NT2/D1 (cell line): ENCODE data around the gene KRT71.

Source experiments
- DNase-seq: peaks from one replicate; pipeline ENCODE4 v3.0.0-alpha.2; 2011; ENCODE audit warnings: low read depth, low spot score
- H3K27me3 ChIP-seq: 2 replicates; pipeline ENCODE4 v1.6.0; 2011; ENCODE audit warnings: mild to moderate bottlenecking; ENCODE audit not compliant: insufficient read length, insufficient read depth
- H3K36me3 ChIP-seq: 2 replicates; pipeline ENCODE4 v1.6.1; 2011; ENCODE audit warnings: mild to moderate bottlenecking, low read length, mixed read lengths; ENCODE audit not compliant: insufficient read depth, insufficient read length
- H3K4me1 ChIP-seq: 2 replicates; pipeline ENCODE4 v1.5.1; 2011; ENCODE audit not compliant: insufficient read depth, insufficient read length
- H3K4me3 ChIP-seq: 2 replicates; pipeline ENCODE4 v1.5.1; 2011; ENCODE audit warnings: low read depth; ENCODE audit not compliant: insufficient read length
- H3K9ac ChIP-seq: 2 replicates; pipeline ENCODE4 v1.6.0; 2011; ENCODE audit warnings: low read depth; ENCODE audit not compliant: insufficient read length
- H3K9me3 ChIP-seq: 2 replicates; pipeline ENCODE4 v1.5.1; 2011; ENCODE audit warnings: mild to moderate bottlenecking, low read length; ENCODE audit not compliant: insufficient read depth
- SUZ12 ChIP-seq: IDR thresholded peaks from 2 replicates; pipeline ENCODE4 v1.6.1; 2011; ENCODE audit not compliant: insufficient read length, insufficient read depth; ENCODE audit errors: extremely low read depth
- YY1 ChIP-seq: IDR thresholded peaks from 2 replicates; pipeline ENCODE4 v1.6.1; 2011; ENCODE audit not compliant: insufficient read length, insufficient read depth
- ZNF274 ChIP-seq: IDR thresholded peaks from 2 replicates; pipeline ENCODE4 v1.6.1; 2011; ENCODE audit warnings: mild to moderate bottlenecking, low read depth, low read length

KRT71 gene

DNA sequence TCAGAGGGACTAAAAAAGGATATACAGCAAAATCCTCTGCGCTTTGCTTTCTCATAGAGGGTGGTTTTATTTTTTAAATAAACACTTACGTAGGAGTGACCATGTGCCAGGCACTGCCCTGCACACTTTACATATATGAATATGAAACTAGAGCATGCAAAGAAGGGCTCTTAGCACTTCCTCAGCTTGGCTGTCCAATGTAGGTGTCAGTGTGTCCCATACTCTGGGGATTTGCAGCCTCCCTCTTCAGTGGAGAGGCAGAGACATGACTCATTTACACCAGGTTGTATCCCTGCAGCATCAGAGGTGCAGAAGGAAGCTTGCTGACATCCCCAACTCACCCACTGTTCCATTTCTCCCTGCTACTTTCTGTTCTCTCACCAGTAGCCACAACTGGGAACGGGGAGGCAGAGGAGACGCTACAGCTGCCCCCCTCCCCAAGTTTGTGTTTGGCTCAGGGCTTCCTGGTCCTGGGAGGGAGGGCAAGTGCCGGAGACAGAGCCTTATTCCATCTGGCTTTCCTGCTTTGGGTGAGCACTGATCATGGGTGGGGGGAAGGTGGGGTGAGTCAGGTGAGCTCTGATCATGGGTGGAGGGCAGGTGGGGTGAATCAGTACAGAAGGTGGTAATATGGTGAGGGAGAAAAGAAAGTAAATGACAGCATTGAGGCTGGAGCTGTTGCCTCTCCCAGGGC lies 27.9 kb downstream of the KRT71 start:
- Histone ChIP-seq H3K9me3 (no peaks in the 10 kb centered on the region), H3K27me3 (no peaks in the 10 kb centered on the region), H3K4me3 (no peak overlapping the region), H3K36me3 (no peaks in the 10 kb centered on the region), H3K9ac (no peak overlapping the region), H3K4me1 (peaks cover 25% of the 10 kb centered on the region)
- no peak for DNase-seq
- no peak for TF ChIP-seq ZNF274
- TF ChIP-seq YY1 = no peak
- no peak for TF ChIP-seq SUZ12

DNA sequence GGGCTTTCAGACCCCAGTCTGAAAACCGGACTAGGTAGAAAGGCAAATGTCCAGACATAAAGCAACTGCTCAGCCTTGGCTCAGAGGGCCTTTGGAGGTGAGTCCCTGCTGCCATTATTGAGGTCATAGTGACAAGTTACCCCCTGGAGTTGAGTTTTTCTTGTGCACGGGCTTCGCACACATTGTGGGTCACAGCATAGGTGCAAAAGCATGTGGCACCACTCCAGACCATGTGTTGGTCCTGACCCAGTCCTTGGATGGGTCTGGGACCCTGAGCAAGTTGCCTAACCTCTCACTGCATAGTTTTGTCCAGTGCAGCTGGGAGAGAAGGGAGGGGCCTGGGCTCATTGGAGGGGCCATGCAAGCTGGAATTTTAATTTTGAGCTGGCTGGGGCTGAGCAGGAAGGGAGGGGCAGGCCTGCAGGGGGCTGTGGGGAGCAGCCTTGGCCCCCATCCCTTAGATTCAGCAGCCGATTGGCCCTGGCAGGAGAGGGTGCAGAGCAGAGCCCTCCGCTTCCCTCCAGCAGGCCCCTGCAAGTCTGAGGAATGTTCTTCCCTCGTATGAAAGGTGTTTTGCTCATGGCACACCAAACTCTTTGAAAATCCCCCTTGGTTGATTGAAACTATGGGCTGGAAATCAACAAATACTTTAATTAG lies 28.6 kb downstream of the KRT71 start:
- Histone ChIP-seq H3K4me1 (peaks cover 25% of the 10 kb centered on the region), H3K9ac (no peak overlapping the region), H3K27me3 (no peaks in the 10 kb centered on the region), H3K9me3 (no peaks in the 10 kb centered on the region), H3K4me3 (no peak overlapping the region), H3K36me3 (no peaks in the 10 kb centered on the region)
- TF ChIP-seq SUZ12 = no peak
- no peak for TF ChIP-seq YY1
- TF ChIP-seq ZNF274 = no peak
- DNase-seq = no peak

DNA sequence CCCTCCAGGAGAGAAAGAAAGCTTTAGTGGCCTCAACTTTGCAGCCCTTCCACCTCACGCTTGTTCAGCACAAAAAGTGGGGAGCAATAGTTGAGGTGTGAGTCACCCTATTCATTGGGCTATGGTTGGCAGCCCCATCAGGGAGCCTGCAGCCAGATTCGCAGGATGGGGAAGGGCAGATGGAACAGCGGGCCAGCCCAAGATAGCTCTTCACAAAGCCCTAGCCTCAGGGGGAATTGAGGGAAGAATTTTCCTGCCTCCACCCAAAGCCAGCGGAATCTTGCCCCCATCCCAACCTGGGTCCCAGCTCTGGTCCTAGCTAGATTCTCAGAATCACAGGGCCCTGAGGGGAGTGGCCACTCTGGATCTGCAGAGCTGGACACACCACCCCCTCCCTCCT lies 29.1 kb downstream of the KRT71 start:
- no peaks in the 10 kb centered on the region for H3K36me3 ChIP-seq
- no peak overlapping the region for H3K4me3 ChIP-seq
- H3K27me3 ChIP-seq = no peaks in the 10 kb centered on the region
- peaks cover 25% of the 10 kb centered on the region for H3K4me1 ChIP-seq
- no peak for DNase-seq
- H3K9me3 ChIP-seq = no peaks in the 10 kb centered on the region
- H3K9ac ChIP-seq = no peak overlapping the region
- TF ChIP-seq SUZ12 (no peak), YY1 (no peak), ZNF274 (no peak)

DNA sequence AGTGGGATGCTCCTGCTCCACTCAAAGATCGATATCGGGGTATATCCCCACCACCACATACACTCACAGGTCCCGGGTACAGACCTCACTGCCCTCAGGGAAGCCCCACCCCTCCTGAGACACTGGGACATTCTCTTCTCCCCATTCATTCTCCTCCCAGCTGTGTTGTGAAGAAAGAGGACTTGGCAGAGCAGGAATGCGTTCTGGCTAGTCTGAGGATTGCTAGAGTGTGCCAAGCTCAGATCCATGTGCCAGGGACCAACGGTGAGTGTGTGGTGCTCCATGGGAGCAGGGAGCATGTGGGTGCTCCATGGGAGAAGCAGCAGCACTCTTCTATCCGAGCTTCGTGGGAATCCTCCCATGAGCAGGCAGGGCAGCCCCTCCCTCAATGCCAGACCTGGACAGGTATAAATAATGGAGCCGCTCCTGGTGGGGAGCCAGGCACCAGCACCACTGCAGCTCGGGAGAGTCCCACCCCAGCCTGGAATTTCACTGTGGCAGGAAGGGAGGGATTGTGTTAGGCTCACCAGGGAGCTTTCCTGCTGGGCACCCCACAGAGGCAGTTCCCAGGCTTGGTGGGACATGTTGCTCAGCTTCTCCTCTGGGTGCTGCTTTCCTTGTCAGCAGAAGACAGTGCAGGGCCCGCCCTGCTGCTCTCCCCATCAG lies 30.5 kb downstream of the KRT71 start:
- no peak overlapping the region for H3K4me3 ChIP-seq
- TF ChIP-seq SUZ12 = no peak
- TF ChIP-seq YY1 = no peak
- no peak for TF ChIP-seq ZNF274
- no peaks in the 10 kb centered on the region for H3K36me3 ChIP-seq
- no peak overlapping the region for H3K9ac ChIP-seq
- H3K9me3 ChIP-seq = no peaks in the 10 kb centered on the region
- peaks cover 25% of the 10 kb centered on the region for H3K4me1 ChIP-seq
- H3K27me3 ChIP-seq = no peaks in the 10 kb centered on the region
- no peak for DNase-seq

DNA sequence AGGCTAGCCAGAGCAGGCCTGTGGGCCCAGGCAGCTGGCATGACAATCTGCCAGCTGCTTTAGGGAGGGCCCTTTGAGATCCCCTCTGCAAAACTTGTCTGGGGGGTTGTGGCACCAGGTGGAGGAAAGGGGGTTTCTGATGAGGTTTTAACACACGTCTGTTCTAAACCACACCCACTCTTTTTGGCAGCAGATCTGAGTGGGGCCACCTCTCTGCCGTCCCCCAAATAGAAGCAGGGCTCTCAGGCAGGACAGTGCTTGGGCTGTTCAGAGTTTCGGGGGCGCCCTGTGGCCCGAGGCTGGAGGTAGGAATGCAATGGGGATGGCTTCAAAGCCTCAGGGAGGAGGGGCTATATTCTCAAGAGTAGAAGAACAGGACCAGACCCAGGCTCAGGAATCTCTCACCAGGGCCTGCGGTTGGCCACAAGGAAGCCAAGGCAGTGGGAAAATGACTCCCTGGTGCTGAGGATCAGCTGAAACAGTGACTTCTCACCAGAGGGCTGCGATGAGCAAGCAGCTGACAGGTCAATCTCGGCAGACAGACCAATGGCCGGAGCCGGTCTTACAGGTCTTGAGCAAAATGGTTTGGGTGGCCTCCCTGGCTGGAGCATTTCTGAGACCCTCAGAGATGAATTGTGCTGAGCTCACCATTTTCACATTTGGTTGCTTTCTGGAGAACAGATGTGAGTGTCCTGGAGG lies 31.2 kb downstream of the KRT71 start:
- H3K36me3 ChIP-seq = no peaks in the 10 kb centered on the region
- DNase-seq = no peak

DNA sequence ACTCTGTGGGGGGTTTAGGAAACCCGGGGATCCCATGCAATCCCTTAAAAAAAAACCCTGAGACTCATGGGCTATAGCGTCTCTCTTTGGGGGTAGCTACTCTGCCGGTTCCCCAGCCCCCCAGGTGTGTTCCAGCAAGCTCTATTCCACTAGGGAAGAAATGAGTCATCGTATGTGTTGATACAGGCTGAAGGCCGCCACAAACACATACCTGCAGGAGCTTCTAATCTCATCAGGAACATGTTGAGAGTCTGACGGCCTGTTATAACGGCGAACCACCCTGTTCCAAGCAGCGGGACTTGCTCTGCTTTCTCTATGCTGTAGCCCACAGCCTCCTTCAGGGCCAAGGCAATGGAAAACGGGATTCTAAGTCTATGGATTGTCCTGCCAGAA lies 31.8 kb downstream of the KRT71 start:
- Histone ChIP-seq H3K9me3 (no peaks in the 10 kb centered on the region), H3K9ac (no peak overlapping the region), H3K27me3 (no peaks in the 10 kb centered on the region), H3K36me3 (no peaks in the 10 kb centered on the region), H3K4me3 (no peak overlapping the region), H3K4me1 (peaks cover 25% of the 10 kb centered on the region)
- no peak for DNase-seq
- TF ChIP-seq YY1 = no peak
- no peak for TF ChIP-seq SUZ12
- no peak for TF ChIP-seq ZNF274

More for the DNA sequence above, 31.2 kb downstream of the KRT71 start:
- H3K9ac ChIP-seq = no peak overlapping the region
- no peaks in the 10 kb centered on the region for H3K27me3 ChIP-seq
- no peaks in the 10 kb centered on the region for H3K9me3 ChIP-seq
- no peak overlapping the region for H3K4me3 ChIP-seq
- H3K4me1 ChIP-seq = peaks cover 25% of the 10 kb centered on the region
- no peak for TF ChIP-seq SUZ12
